Measurements from ENCODE around the gene KANSL1.

The KANSL1 gene

DNA sequence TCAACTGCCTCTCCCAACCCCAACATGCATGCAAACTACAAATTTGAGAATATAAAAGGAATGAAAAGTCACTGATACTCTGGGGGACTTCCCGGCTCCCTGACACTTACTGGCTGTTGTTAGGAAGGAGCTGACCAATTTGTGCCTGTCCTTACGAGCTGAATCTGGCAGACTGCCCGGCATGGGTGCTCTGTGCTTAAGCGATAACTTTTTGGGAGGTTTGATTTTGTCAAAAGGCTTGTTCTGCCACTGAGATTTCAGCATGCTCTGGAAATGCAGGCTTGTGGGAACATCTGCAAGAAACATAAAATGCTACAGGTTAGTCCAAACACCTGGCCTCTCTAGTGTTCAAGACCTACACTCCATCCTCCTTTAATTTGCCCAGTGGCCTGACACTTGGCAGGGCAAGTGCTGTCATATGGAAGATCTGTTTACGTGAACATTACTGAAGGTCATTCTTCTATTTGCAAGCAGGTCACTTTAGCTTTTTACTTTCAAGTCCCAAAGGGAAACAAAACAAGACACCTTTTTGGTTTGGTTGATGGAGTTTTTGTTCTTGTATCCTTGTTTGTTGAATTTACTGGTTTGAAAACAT, 153.5 kb downstream of the KANSL1 start:
- no peak for DNase-seq (ENCODE audit: low read depth)

DNA sequence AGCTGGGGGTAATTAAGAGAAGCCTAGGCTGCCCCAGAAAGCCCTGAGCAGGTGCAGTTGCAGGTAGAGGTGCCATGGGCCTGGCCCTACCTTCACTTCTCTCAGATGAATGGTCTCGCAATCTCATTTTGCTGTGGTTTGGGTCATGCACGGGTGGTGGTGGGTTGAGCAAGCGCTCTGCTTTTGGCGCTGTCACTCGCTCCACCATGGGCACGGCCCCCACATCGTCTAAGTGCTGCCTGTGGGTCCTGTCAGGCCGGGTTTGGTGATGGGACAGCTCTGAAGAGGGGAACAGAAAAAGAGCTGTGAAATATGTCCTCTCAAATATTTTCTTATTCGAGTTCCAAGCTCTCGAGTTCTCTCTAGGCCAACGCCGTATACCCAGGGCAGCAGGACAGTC, 154.3 kb downstream of the KANSL1 start:
- DNase-seq (ENCODE audit: low read depth): no peak

DNA sequence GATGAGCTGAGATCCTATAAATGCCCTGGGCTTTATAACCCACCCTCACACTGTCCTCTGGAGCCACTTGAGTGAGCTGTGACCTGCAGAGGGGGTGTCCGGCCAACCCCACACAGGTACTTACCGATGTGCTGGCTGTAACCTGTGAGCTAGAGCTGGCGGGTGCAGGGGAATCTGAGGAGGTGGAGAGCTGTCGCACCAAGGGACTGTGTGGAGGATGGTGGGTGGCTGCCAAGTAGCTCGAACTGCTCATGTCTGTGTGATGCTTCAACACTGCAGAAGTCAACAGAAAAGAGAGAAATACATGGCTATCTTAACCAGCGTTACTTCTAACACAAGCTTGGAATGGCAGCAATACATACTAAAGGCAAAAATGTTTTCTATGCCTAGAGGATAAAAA, 154.8 kb downstream of the KANSL1 start:
- DNase-seq (ENCODE audit: low read depth): no peak

DNA sequence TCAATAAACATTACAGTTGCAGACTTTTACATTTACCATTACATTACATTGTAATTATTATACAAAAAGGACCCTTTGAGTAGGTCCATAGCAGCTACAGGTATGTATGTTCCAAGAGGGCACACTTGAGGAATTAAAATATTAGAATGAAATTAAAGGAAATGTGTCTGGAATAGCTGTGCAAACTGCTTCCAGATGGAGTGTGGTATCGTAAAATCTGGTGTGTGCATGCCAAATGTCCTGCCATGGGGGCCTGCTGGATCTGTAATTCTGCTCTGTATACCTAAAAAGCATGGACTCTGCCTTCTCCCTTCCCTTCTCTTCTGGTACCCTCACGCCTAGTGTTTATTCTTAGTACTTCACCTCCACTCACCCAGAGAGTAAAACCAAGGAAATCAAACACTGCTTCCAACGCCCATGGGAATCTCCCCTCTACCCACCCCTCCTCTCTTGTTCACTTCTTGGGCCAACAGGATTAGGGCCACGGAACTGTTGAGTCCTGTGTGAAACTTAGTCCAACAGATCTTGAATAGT, 155.4 kb downstream of the KANSL1 start:
- DNase-seq (ENCODE audit: low read depth): no peak

DNA sequence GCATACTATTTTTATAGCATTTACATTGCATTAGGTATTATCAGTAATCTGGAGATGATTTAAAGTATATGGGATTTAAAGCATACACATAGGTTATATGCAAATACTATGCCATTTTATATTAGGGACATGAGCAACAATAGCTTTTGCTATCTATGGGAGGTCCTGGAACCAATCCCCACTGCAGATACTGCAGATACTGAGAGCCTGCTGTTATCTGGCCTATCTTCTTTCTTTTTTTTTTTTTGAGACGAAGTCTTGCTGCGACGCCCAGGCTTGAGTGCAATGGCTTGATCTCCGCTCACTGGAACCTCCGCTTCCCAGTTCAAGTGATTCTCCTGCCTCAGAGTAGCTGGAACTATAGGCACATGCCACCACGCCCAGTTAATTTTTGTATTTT, 156.7 kb downstream of the KANSL1 start:
- DNase-seq (ENCODE audit: low read depth): no peak

DNA sequence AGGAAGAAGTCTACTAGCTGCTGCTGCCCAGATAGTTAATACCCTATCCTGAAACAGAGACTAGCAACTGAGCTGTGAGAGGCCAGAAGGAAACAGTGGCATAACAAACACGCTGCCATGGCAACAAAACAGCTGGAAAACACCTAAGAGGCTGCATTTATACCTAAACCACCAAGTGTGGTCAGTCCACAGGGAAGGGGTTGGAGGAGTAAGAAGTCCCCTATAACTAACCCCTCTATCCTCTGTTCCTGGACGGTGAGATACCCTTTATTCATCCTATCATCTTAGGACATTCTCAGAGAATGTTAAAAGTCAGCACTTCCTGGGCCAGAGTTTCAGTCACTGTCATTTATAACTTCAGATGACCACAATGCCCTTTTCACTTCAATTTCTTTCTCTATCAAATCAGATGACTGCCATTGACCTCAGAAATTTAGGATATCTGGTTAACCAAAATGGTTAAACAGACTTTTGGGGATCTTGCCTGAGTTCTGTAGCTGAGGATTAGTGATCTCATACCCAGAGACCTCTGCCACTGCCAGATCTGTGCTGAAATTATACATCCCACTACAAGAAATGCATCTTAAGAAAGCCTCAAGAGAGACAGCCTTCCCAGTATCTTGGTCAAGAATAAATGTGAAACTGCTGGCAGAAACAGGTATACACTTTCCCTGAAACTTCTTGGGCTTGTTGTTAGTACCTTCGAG, 158.0 kb downstream of the KANSL1 start:
- no peak for DNase-seq (ENCODE audit: low read depth)

DNA sequence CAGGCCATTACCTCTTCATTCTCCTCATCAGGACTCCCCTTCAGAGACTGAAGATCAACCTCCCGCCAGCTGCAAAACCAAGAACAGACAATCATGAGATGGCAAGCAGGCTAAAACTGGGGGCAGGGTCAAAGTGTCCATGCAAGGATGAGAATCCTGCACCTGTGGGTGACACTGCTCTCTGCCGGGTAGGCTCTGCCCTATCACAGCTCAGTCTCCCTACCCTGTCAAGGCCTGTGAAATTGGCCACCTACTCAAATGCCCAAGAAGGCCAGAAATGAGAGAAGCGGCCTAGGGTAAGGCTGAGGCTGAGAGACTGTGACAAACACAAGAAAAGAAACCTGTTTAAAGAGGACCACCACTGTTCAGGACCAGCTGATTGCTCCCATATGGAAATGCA, 159.8 kb downstream of the KANSL1 start:
- DNase-seq (ENCODE audit: low read depth): no peak

DNA sequence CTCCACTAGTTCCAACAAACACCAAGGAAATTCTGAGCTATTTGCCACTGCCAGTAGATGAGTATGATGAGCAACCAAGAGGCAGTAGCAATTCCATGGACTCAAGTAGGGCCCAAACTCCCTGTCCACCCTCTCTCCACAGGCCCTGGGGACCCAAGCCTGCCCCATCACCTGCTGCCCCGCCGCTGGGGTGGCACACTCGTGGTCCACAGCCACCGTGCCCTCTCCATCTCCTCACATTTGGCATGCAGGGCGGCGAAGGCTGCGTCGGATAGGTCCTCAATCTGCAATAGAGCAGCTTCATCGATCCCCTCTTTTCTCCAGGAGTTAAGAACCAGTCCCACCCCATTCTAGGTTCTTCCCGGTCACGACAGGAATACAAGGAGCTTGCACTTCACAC, 160.3 kb downstream of the KANSL1 start:
- no peak for DNase-seq (ENCODE audit: low read depth)

DNA sequence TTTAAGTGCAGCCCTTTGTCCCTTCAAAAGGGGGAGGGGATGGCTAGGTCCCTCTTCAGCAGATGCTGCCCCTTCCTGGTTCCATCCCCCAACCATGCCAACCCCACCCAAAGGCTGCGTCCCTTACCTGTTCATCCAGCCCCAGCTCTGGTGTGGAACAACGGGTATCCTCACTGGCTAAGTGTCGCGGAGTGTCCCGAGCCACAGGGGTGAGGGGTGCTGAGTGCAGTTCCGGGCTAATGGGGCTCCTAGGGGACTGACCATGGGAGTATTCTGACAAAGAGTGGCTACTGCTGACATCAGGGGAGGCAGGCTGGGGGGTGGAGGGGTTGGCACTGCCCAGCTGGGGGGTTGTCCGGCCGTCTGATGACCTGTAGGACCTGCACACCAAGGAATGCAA, 161.3 kb downstream of the KANSL1 start:
- no peak for DNase-seq (ENCODE audit: low read depth)

DNA sequence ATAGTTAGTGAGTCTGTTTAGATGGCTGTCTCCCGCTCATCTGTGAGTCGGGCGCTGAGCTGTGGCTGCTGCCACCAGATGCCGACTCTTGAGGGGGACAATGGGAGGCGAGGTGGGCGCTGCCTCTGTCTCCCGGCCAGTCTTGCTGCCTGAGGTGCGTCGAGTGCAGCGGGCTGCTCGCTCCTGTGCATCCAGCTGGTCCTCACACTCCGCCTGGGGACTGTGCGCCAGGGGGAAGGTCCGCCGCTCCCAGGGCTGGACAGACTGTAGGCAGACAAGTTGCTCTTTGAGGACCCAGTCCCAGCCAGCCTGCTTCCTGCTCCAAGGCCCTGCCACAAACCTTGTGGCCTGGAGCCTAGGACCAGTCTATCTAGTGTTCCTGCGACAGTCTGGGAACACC, 161.8 kb downstream of the KANSL1 start:
- no peak for DNase-seq (ENCODE audit: low read depth)

DNA sequence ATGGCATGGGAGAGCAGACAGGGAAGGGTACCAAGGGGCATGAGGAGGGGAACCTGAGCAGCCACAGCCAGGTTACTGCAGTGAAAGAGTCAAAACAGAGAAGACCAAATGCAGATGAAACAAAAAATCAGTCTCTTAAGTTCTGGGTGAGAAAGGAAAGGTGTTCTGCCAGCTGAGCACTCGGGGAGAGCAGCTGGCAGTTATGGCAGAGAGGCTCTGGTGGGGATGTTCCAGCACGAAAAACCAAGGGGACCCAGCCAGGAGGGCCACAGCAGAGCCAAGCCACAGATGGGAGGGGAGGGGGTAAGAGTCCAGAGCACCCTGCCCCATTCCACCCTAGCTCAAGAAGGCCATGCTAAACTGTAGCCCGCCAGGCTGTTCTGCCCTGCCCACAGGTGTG, 162.5 kb downstream of the KANSL1 start:
- DNase-seq (ENCODE audit: low read depth): no peak

DNA sequence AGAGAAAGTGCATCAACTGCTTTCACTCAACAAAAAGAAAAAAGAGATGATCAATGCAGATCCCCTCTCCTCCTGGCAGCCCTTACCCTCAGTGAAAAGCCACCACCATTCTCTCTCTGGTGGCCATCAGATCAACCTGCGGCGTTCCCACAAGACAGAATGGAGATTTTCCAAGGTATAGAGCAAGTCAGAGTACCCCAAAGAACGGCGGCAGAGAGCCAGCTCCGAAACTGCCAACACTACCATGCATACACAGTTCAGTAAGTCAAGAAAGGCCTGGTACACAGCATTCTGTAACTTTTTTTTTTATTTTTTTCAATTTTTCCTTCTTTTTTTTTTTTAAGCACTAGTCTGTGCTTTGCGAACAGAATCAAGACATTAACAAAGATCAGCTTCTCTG, 163.6 kb downstream of the KANSL1 start:
- DNase-seq (ENCODE audit: low read depth): no peak

DNA sequence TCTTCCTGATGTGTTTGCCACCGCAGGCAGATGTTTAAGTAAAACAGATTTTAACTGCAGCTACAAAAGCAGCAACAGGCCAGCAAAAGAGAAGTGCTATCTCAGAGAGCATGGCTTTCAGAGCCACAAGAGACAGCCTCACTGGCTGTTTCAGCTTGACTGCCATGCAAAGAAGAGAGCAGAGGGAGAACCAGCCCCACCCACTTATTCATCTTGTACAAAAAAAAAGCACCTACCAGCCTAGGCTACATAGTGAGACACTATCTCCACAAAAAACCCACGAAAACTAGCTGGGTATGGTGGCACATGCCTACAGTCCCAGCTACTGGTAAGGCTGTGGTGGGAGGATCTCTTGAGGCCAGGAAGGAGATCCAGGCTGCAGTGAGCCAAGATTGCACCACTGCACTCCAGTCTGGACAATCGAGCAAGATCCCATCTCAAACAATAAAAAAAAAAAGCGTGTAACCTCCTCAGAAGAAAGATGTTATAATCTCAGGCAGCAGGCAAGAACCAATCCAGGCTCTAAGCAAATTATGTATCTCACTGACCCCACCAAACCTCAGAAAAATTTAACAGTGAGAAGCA, 164.2 kb downstream of the KANSL1 start:
- DNase-seq (ENCODE audit: low read depth): no peak

DNA sequence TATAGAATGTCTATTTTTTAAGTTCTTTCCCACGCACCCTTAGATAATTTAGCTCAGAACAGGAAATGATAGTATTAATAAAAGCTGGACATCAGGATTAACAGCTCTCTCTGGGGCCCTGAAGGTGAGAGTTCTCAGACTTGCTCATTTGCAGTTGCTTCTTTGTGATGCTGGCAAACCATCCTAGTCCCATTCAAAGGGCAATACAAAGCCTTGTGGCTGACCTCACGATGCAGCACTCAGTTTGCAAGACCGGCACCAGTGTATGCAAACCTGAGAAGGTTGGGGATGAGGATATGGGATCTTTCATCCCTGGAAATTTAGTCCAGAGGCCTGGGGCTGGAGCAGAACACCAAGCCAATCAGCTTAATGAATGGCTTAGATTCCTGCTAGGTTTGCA, 164.9 kb downstream of the KANSL1 start:
- no peak for DNase-seq (ENCODE audit: low read depth)

DNA sequence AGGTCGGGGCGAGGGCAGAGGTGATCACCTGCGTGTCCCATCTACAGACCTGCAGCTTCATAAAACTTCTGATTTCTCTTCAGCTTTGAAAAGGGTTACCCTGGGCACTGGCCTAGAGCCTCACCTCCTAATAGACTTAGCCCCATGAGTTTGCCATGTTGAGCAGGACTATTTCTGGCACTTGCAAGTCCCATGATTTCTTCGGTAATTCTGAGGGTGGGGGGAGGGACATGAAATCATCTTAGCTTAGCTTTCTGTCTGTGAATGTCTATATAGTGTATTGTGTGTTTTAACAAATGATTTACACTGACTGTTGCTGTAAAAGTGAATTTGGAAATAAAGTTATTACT, 165.3 kb downstream of the KANSL1 start:
- no peak for DNase-seq (ENCODE audit: low read depth)

DNA sequence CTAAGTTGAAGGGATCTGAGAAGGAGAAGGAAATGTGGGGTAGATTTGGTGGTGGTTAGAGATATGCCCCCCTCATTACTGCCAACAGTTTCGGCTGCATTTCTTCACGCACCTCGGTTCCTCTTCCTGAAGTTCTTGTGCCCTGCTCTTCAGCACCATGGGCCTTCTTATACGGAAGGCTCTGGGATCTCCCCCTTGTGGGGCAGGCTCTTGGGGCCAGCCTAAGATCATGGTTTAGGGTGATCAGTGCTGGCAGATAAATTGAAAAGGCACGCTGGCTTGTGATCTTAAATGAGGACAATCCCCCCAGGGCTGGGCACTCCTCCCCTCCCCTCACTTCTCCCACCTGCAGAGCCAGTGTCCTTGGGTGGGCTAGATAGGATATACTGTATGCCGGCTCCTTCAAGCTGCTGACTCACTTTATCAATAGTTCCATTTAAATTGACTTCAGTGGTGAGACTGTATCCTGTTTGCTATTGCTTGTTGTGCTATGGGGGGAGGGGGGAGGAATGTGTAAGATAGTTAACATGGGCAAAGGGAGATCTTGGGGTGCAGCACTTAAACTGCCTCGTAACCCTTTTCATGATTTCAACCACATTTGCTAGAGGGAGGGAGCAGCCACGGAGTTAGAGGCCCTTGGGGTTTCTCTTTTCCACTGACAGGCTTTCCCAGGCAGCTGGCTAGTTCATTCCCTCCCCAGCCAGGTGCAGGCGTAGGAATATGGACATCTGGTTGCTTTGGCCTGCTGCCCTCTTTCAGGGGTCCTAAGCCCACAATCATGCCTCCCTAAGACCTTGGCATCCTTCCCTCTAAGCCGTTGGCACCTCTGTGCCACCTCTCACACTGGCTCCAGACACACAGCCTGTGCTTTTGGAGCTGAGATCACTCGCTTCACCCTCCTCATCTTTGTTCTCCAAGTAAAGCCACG, 165.9 kb downstream of the KANSL1 start:
- DNase-seq (ENCODE audit: low read depth): no peak

DNA sequence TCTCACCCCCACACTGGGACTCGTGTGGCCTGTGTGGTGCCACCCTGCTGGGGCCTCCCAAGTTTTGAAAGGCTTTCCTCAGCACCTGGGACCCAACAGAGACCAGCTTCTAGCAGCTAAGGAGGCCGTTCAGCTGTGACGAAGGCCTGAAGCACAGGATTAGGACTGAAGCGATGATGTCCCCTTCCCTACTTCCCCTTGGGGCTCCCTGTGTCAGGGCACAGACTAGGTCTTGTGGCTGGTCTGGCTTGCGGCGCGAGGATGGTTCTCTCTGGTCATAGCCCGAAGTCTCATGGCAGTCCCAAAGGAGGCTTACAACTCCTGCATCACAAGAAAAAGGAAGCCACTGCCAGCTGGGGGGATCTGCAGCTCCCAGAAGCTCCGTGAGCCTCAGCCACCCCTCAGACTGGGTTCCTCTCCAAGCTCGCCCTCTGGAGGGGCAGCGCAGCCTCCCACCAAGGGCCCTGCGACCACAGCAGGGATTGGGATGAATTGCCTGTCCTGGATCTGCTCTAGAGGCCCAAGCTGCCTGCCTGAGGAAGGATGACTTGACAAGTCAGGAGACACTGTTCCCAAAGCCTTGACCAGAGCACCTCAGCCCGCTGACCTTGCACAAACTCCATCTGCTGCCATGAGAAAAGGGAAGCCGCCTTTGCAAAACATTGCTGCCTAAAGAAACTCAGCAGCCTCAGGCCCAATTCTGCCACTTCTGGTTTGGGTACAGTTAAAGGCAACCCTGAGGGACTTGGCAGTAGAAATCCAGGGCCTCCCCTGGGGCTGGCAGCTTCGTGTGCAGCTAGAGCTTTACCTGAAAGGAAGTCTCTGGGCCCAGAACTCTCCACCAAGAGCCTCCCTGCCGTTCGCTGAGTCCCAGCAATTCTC, 166.8 kb downstream of the KANSL1 start:
- DNase-seq (ENCODE audit: low read depth): no peak

DNA sequence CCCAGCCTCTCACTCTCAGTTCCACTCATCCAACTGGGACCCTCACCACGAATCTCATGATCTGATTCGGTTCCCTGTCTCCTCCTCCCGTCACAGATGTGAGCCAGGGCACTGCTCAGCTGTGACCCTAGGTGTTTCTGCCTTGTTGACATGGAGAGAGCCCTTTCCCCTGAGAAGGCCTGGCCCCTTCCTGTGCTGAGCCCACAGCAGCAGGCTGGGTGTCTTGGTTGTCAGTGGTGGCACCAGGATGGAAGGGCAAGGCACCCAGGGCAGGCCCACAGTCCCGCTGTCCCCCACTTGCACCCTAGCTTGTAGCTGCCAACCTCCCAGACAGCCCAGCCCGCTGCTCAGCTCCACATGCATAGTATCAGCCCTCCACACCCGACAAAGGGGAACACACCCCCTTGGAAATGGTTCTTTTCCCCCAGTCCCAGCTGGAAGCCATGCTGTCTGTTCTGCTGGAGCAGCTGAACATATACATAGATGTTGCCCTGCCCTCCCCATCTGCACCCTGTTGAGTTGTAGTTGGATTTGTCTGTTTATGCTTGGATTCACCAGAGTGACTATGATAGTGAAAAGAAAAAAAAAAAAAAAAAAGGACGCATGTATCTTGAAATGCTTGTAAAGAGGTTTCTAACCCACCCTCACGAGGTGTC, 167.6 kb downstream of the KANSL1 start:
- no peak for DNase-seq (ENCODE audit: low read depth)

DNA sequence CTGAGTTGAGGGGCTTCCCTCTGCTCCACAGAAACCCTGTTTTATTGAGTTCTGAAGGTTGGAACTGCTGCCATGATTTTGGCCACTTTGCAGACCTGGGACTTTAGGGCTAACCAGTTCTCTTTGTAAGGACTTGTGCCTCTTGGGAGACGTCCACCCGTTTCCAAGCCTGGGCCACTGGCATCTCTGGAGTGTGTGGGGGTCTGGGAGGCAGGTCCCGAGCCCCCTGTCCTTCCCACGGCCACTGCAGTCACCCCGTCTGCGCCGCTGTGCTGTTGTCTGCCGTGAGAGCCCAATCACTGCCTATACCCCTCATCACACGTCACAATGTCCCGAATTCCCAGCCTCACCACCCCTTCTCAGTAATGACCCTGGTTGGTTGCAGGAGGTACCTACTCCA, 168.2 kb downstream of the KANSL1 start:
- DNase-seq (ENCODE audit: low read depth): no peak

DNA sequence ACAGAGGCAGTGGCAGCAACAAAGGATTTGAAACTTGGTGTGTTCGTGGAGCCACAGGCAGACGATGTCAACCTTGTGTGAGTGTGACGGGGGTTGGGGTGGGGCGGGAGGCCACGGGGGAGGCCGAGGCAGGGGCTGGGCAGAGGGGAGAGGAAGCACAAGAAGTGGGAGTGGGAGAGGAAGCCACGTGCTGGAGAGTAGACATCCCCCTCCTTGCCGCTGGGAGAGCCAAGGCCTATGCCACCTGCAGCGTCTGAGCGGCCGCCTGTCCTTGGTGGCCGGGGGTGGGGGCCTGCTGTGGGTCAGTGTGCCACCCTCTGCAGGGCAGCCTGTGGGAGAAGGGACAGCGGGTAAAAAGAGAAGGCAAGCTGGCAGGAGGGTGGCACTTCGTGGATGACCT, 168.6 kb downstream of the KANSL1 start:
- no peak for DNase-seq (ENCODE audit: low read depth)

DNA sequence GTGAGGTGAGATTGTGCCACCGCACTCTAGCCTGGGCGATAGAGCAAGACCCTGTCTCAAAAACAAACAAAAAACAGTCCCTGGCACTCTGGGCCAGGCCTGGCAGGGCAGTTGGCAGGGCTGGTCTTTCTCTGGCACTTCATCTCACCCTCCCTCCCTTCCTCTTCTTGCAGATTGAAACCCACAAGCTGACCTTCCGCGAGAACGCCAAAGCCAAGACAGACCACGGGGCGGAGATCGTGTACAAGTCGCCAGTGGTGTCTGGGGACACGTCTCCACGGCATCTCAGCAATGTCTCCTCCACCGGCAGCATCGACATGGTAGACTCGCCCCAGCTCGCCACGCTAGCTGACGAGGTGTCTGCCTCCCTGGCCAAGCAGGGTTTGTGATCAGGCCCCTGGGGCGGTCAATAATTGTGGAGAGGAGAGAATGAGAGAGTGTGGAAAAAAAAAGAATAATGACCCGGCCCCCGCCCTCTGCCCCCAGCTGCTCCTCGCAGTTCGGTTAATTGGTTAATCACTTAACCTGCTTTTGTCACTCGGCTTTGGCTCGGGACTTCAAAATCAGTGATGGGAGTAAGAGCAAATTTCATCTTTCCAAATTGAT, 169.3 kb downstream of the KANSL1 start:
- no peak for DNase-seq (ENCODE audit: low read depth)
